Hepatocyte (in vitro differentiated cells): Measurements from ENCODE around the gene DDIT4L. TPM values are rescaled to one million over a fixed set of nuclear protein-coding genes. Genes with fewer than 3 reads are reported as not detected.
A peak's percentile ranks its signal among the peaks of the same experiment; 100 is the strongest.

ENCODE experiments used
- DNase-seq: peaks from one replicate; pipeline ENCODE4 v3.0.0-alpha.2; 2016; ENCODE audit warnings: low spot score
- H2AFZ ChIP-seq: fragments of 200-600 bp; sonication (generic); 2 replicates; pipeline ENCODE4 v1.6.0; 2016; ENCODE audit warnings: antibody characterized with exemption, mild to moderate bottlenecking
- H3K27ac ChIP-seq: fragments of 200-600 bp; sonication (generic); 2 replicates; pipeline ENCODE4 v1.5.1; 2016; ENCODE audit warnings: mild to moderate bottlenecking
- H3K27me3 ChIP-seq: fragments of 200-600 bp; sonication (generic); 2 replicates; pipeline ENCODE4 v1.6.1; 2016
- H3K36me3 ChIP-seq: fragments of 200-600 bp; sonication (generic); replicated peaks from 2 replicates; pipeline ENCODE4 v1.5.1; 2016; ENCODE audit warnings: low read depth; ENCODE audit not compliant: insufficient read depth
- H3K4me1 ChIP-seq: fragments of 200-600 bp; sonication (generic); 2 replicates; pipeline ENCODE4 v1.5.1; 2016; ENCODE audit warnings: mild to moderate bottlenecking, moderate library complexity; ENCODE audit not compliant: insufficient read depth
- H3K4me2 ChIP-seq: fragments of 200-600 bp; sonication (generic); 2 replicates; pipeline ENCODE4 v1.6.0; 2016
- H3K4me3 ChIP-seq: fragments of 200-600 bp; sonication (generic); 2 replicates; pipeline ENCODE4 v1.5.1; 2016; ENCODE audit warnings: mild to moderate bottlenecking
- H3K79me2 ChIP-seq: fragments of 200-600 bp; sonication (generic); 2 replicates; pipeline ENCODE4 v1.6.0; 2017; ENCODE audit warnings: mild to moderate bottlenecking
- H3K9me2 ChIP-seq: fragments of 200-600 bp; sonication (generic); replicated peaks from 2 replicates; pipeline ENCODE4 v1.6.0; 2017; ENCODE audit warnings: mild to moderate bottlenecking; ENCODE audit not compliant: insufficient read depth
- H3K9me3 ChIP-seq: fragments of 200-600 bp; sonication (generic); 2 replicates; pipeline ENCODE4 v1.5.1; 2016; ENCODE audit warnings: low read depth, mild to moderate bottlenecking
- H4K20me1 ChIP-seq: fragments of 200-600 bp; sonication (generic); 2 replicates; pipeline ENCODE4 v1.6.0; 2016; ENCODE audit warnings: mild to moderate bottlenecking; ENCODE audit not compliant: insufficient read depth, poor library complexity, severe bottlenecking
- CTCF ChIP-seq: fragments of 200-600 bp; sonication (generic); IDR thresholded peaks from 2 replicates; pipeline ENCODE4 v1.5.1; 2016; ENCODE audit warnings: antibody characterized with exemption, mild to moderate bottlenecking; ENCODE audit not compliant: poor library complexity
- EZH2 ChIP-seq: fragments of 200-600 bp; sonication (generic); IDR thresholded peaks from 2 replicates; pipeline ENCODE4 v1.6.1; 2016; ENCODE audit warnings: antibody characterized with exemption, mild to moderate bottlenecking, borderline replicate concordance
- EZH2phosphoT487 ChIP-seq: fragments of 200-600 bp; sonication (generic); IDR thresholded peaks from one replicate; pipeline ENCODE4 v1.6.1; 2018; ENCODE audit warnings: antibody characterized with exemption, mild to moderate bottlenecking, low read depth, moderate library complexity; ENCODE audit not compliant: unreplicated experiment, severe bottlenecking
- WGBS: methylation state at CpG from one replicate; pipeline ENCODE4 v1.1.6; 2016; ENCODE audit warnings: low lambda C conversion rate; ENCODE audit errors: missing lambda C conversion rate; 5-methylcytosine and 5-hydroxymethylcytosine counted together
- polyA plus RNA-seq: library from polyadenylated mRNA; unstranded; fragments of >200 nt; fragmentation: Nextera tagmentation; extraction: Ambion mirVana; gene quantifications from 2 replicates; pipeline ENCODE4 v1.2.1, GENCODE V29; 2016
- total RNA-seq: library from RNA; depleted of rRNA; stranded (reverse); fragments of >200 nt; gene quantifications from 2 replicates; pipeline ENCODE4 v1.2.3, GENCODE V29; 2014

The DDIT4L gene
- total and polyA plus RNA-seq, 2 experiments from 2014 or later = 0.64 to 3.6 TPM

GRCh38 chr4:100168521-100168920 is 21.7 kb downstream of the DDIT4L start:
- no peaks in the 10 kb centered on the region for H3K27me3 ChIP-seq
- no peaks in the 10 kb centered on the region for H3K9me2 ChIP-seq
- no peak overlapping the region for H2AFZ ChIP-seq
- TF ChIP-seq CTCF = no peak
- no peak for TF ChIP-seq EZH2phosphoT487
- no peak for TF ChIP-seq EZH2
- no peaks in the 10 kb centered on the region for H3K79me2 ChIP-seq
- peaks cover 12% of the 10 kb centered on the region for H3K4me1 ChIP-seq
- WGBS = 63% methylated on average over 5 of the region's 5 CpGs
- peak overlapping the region; percentile 1 for H3K4me2 ChIP-seq
- no peak for DNase-seq
- no peak overlapping the region for H3K27ac ChIP-seq
- H3K9me3 ChIP-seq = no peaks in the 10 kb centered on the region
- no peaks in the 10 kb centered on the region for H3K36me3 ChIP-seq
- H4K20me1 ChIP-seq = no peaks in the 10 kb centered on the region
- no peak overlapping the region for H3K4me3 ChIP-seq

GRCh38 chr4:100166297-100167039 is 23.8 kb downstream of the DDIT4L start:
- no peaks in the 10 kb centered on the region for H3K79me2 ChIP-seq
- no peaks in the 10 kb centered on the region for H3K9me2 ChIP-seq
- no peaks in the 10 kb centered on the region for H3K27me3 ChIP-seq
- no peak overlapping the region for H2AFZ ChIP-seq
- H4K20me1 ChIP-seq = no peaks in the 10 kb centered on the region
- H3K27ac ChIP-seq = no peak overlapping the region
- peaks cover 12% of the 10 kb centered on the region for H3K4me1 ChIP-seq
- WGBS = 92% methylated on average over 8 of the region's 8 CpGs
- H3K36me3 ChIP-seq = no peaks in the 10 kb centered on the region
- TF ChIP-seq CTCF (no peak), EZH2 (no peak), EZH2phosphoT487 (no peak)
- H3K4me2 ChIP-seq = no peak overlapping the region
- no peak for DNase-seq
- H3K9me3 ChIP-seq = peaks cover 3% of the 10 kb centered on the region
- H3K4me3 ChIP-seq = no peak overlapping the region

- Histone ChIP-seq H3K4me3 (no peak overlapping the region), H3K4me2 (no peak overlapping the region), H3K4me1 (peaks cover 12% of the 10 kb centered on the region), H3K36me3 (no peaks in the 10 kb centered on the region), H3K27ac (no peak overlapping the region), H3K9me3 (peaks cover 4% of the 10 kb centered on the region), H4K20me1 (no peaks in the 10 kb centered on the region), H3K27me3 (no peaks in the 10 kb centered on the region), H2AFZ (no peak overlapping the region), H3K9me2 (no peaks in the 10 kb centered on the region), H3K79me2 (no peaks in the 10 kb centered on the region)
- WGBS = 71% methylated on average over 1 of the region's 1 CpG
- DNase-seq = no peak
- TF ChIP-seq EZH2phosphoT487 (no peak), CTCF (no peak), EZH2 (no peak)
Observed at GRCh38 chr4:100165809-100166208, 24.5 kb downstream of the DDIT4L start.
